Measurements from ENCODE around the gene RXFP4.

Gene RXFP4

DNA sequence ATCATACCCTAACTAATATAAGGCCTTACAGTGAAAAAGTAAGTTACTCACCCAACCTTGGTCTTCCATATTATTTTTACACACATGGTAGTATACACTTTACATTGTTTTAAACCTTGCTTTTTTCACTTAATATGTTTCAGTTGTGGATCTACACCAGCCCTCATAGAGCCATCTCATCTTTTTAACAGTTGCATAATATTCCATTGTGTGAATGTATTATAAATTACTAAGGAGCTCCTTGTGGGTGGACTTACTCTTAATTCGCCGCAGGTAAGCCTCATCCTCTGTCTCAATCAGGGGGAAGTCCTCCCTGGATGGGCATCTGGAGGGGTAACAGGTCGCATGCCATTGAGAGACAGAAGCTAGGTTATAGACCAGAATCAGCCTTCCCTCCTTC, 13.2 kb downstream of the RXFP4 start:
- no peaks in the 10 kb centered on the region for H3K27me3 ChIP-seq (replicated peaks; ENCODE audit: control insufficient read depth, insufficient read depth, low read length, poor library complexity, severe bottlenecking)
- H3K27ac ChIP-seq (ENCODE audit: insufficient read depth, low read length, poor library complexity, severe bottlenecking) = no peak overlapping the region
- DNase-seq = no peak
- H3K4me1 ChIP-seq (ENCODE audit: control insufficient read depth, insufficient read depth, low read length, poor library complexity, severe bottlenecking) = no peaks in the 10 kb centered on the region
- H3K9me3 ChIP-seq (ENCODE audit: control insufficient read depth, low read length) = no peaks in the 10 kb centered on the region
- H3K4me3 ChIP-seq (ENCODE audit: insufficient read depth, low read depth, low read length, poor library complexity, severe bottlenecking) = no peak overlapping the region
- peaks cover 84% of the 10 kb centered on the region for H3K36me3 ChIP-seq (ENCODE audit: control insufficient read depth, insufficient read depth, low read length)

- Histone ChIP-seq H3K4me3 (ENCODE audit: insufficient read depth, low read depth, low read length, poor library complexity, severe bottlenecking) (no peak overlapping the region), H3K4me1 (ENCODE audit: control insufficient read depth, insufficient read depth, low read length, poor library complexity, severe bottlenecking) (peaks cover 3% of the 10 kb centered on the region), H3K27me3 (replicated peaks; ENCODE audit: control insufficient read depth, insufficient read depth, low read length, poor library complexity, severe bottlenecking) (no peaks in the 10 kb centered on the region), H3K9me3 (ENCODE audit: control insufficient read depth, low read length) (no peaks in the 10 kb centered on the region), H3K36me3 (ENCODE audit: control insufficient read depth, insufficient read depth, low read length) (peaks cover 85% of the 10 kb centered on the region), H3K27ac (ENCODE audit: insufficient read depth, low read length, poor library complexity, severe bottlenecking) (no peak overlapping the region)
- DNase-seq = no peak
These were observed 16.0 kb downstream of the RXFP4 start for GRCh38 chr1:155957411-155957915.

DNA sequence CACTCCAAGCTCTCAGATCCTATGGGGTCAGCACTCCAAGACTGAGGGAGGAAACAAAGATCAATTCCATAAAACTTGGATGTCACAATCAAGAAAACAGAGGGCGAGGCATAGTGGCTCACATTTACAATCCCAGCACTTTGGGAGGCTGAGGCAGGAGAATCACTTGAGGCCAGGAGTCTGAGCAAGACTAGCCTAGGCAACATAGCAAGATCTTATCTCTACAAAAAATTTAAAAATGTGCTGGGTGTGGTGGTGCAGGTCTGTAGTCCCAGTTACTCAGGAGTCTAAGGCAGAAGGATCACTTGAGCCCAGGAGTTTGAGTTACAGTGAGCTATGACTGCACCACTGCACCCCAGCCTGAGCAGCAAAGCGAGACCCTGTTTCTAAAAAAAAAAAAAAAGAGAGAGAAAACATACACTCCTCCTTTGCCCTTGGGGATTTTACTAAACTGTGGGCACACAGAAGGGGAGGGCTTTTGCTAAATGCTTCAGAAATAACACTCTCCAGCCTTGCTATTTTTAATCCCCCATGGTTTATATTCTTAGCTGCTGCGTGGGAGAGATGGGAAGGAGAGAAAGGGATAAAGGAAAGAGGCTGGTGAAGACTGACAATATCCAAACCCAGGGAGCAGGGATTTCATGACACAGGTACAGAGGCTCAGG, 18.8 kb downstream of the RXFP4 start:
- peaks cover 79% of the 10 kb centered on the region for H3K36me3 ChIP-seq (ENCODE audit: control insufficient read depth, insufficient read depth, low read length)
- H3K27ac ChIP-seq (ENCODE audit: insufficient read depth, low read length, poor library complexity, severe bottlenecking) = peak overlapping the region; percentile 42
- peaks cover 3% of the 10 kb centered on the region for H3K4me1 ChIP-seq (ENCODE audit: control insufficient read depth, insufficient read depth, low read length, poor library complexity, severe bottlenecking)

DNA sequence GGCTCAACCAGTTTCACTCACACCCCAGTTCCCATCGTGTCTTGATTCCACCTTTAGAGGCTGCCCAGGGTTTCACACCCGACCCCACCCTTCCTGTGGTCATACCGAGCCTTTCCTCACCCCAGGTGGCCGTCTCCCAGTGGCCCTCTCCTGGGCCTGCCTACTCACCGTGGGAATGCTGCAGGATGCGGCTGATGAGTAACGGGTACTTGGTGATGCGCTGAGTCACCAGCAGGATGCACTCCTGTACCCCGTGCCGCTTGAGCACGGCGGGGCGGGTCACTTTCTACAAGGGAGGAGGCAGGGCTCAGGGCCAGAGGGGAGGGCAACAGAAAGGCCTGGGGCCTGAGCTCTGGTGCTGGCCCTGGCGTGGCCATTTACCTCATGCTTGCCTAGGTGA, 20.5 kb downstream of the RXFP4 start:
- H3K27me3 ChIP-seq (replicated peaks; ENCODE audit: control insufficient read depth, insufficient read depth, low read length, poor library complexity, severe bottlenecking) = no peaks in the 10 kb centered on the region
- H3K9me3 ChIP-seq (ENCODE audit: control insufficient read depth, low read length) = no peaks in the 10 kb centered on the region
- DNase-seq = peak in 1 of 3 donors; percentile 17
- H3K36me3 ChIP-seq (ENCODE audit: control insufficient read depth, insufficient read depth, low read length) = peaks cover 86% of the 10 kb centered on the region
- H3K4me1 ChIP-seq (ENCODE audit: control insufficient read depth, insufficient read depth, low read length, poor library complexity, severe bottlenecking) = peaks cover 5% of the 10 kb centered on the region
- peak overlapping the region; percentile 18 for H3K27ac ChIP-seq (ENCODE audit: insufficient read depth, low read length, poor library complexity, severe bottlenecking)
- no peak overlapping the region for H3K4me3 ChIP-seq (ENCODE audit: insufficient read depth, low read depth, low read length, poor library complexity, severe bottlenecking)

More for the DNA sequence above, 18.8 kb downstream of the RXFP4 start:
- H3K9me3 ChIP-seq (ENCODE audit: control insufficient read depth, low read length) = no peaks in the 10 kb centered on the region
- DNase-seq = no peak
- H3K27me3 ChIP-seq (replicated peaks; ENCODE audit: control insufficient read depth, insufficient read depth, low read length, poor library complexity, severe bottlenecking) = no peaks in the 10 kb centered on the region
- no peak overlapping the region for H3K4me3 ChIP-seq (ENCODE audit: insufficient read depth, low read depth, low read length, poor library complexity, severe bottlenecking)

DNA sequence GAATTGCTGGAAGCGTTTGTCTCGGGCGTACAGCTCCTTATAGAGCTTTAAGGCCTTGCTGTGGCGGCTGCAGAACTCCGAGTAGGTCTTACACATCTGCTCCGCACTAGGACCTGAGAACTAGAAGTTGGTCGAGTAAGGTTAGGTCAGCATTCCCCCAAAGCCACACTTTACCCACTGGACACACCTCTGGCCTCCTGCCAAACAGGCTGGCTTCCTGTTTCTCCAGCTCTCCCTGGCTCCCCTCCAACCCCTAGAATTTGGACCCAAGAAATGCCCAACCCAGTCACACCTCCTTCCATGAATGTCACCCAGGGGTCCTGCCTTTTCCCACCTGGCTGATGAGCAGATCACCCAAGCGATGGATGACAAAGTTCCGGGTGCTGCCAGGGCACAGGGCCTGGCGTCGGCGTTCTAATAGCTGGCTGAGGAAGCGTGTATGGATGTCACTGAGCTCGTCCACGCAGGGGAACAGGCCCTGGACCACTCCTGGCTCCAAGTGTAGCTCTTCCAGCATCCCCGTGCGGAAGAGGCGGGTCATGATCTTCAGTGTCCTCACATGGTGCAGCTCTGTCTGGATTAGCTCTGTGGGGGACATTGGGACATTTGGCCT, 21.3 kb downstream of the RXFP4 start:
- Histone ChIP-seq H3K9me3 (ENCODE audit: control insufficient read depth, low read length) (no peaks in the 10 kb centered on the region), H3K4me1 (ENCODE audit: control insufficient read depth, insufficient read depth, low read length, poor library complexity, severe bottlenecking) (peaks cover 12% of the 10 kb centered on the region), H3K4me3 (ENCODE audit: insufficient read depth, low read depth, low read length, poor library complexity, severe bottlenecking) (no peak overlapping the region), H3K27me3 (replicated peaks; ENCODE audit: control insufficient read depth, insufficient read depth, low read length, poor library complexity, severe bottlenecking) (no peaks in the 10 kb centered on the region), H3K27ac (ENCODE audit: insufficient read depth, low read length, poor library complexity, severe bottlenecking) (no peak overlapping the region), H3K36me3 (ENCODE audit: control insufficient read depth, insufficient read depth, low read length) (peaks cover 86% of the 10 kb centered on the region)
- DNase-seq = no peak

DNA sequence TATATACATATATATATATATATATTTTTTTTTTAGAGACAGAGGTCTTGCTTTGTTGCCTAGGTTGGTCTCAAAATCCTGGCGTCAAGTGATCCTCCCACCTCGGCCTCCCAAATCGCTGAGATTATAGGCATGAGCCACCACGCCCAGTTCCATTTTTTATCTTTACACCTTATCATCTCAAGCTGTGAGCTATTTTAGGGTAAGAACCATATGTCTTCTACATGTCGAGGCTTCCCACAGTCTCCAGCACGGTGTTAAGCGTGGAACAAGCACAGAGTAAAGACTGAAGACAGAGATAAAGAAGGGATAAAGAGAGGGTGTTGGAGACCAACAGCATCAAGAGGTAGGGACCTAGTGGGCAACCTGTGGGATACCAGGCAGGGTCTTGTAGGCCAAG, 22.8 kb downstream of the RXFP4 start:
- Histone ChIP-seq H3K4me3 (ENCODE audit: insufficient read depth, low read depth, low read length, poor library complexity, severe bottlenecking) (no peak overlapping the region), H3K4me1 (ENCODE audit: control insufficient read depth, insufficient read depth, low read length, poor library complexity, severe bottlenecking) (peaks cover 27% of the 10 kb centered on the region), H3K27ac (ENCODE audit: insufficient read depth, low read length, poor library complexity, severe bottlenecking) (no peak overlapping the region), H3K27me3 (replicated peaks; ENCODE audit: control insufficient read depth, insufficient read depth, low read length, poor library complexity, severe bottlenecking) (no peaks in the 10 kb centered on the region), H3K9me3 (ENCODE audit: control insufficient read depth, low read length) (no peaks in the 10 kb centered on the region), H3K36me3 (ENCODE audit: control insufficient read depth, insufficient read depth, low read length) (peaks cover 90% of the 10 kb centered on the region)
- DNase-seq = no peak

DNA sequence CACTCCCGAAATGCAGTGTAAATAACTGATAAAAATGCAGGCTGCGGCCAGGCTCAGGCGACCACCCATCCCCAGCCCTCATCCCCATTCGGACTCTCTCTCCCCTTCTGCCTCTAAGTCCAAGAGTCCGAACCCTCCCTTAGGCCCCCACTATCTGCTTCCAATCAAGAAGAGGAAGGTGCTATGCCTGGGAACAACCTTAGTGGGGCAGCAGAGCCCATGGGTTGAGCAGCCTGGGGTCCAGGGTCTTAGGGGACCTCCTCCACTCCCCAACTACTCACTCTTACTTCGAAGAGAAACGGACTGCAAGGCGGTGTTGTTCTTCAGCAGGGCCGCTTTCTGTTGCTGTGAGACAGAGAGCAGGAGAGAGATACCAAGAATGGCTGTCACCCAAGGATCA, 24.7 kb downstream of the RXFP4 start:
- H3K27ac ChIP-seq (ENCODE audit: insufficient read depth, low read length, poor library complexity, severe bottlenecking) = peak overlapping the region; percentile 62
- no peak overlapping the region for H3K4me3 ChIP-seq (ENCODE audit: insufficient read depth, low read depth, low read length, poor library complexity, severe bottlenecking)
- no peaks in the 10 kb centered on the region for H3K9me3 ChIP-seq (ENCODE audit: control insufficient read depth, low read length)
- no peaks in the 10 kb centered on the region for H3K27me3 ChIP-seq (replicated peaks; ENCODE audit: control insufficient read depth, insufficient read depth, low read length, poor library complexity, severe bottlenecking)
- peaks cover 74% of the 10 kb centered on the region for H3K36me3 ChIP-seq (ENCODE audit: control insufficient read depth, insufficient read depth, low read length)
- peaks cover 47% of the 10 kb centered on the region for H3K4me1 ChIP-seq (ENCODE audit: control insufficient read depth, insufficient read depth, low read length, poor library complexity, severe bottlenecking)
- DNase-seq = no peak

- Histone ChIP-seq H3K9me3 (ENCODE audit: control insufficient read depth, low read length) (no peaks in the 10 kb centered on the region), H3K27ac (ENCODE audit: insufficient read depth, low read length, poor library complexity, severe bottlenecking) (peak overlapping the region; percentile 62), H3K4me3 (ENCODE audit: insufficient read depth, low read depth, low read length, poor library complexity, severe bottlenecking) (no peak overlapping the region), H3K4me1 (ENCODE audit: control insufficient read depth, insufficient read depth, low read length, poor library complexity, severe bottlenecking) (peaks cover 52% of the 10 kb centered on the region), H3K27me3 (replicated peaks; ENCODE audit: control insufficient read depth, insufficient read depth, low read length, poor library complexity, severe bottlenecking) (no peaks in the 10 kb centered on the region), H3K36me3 (ENCODE audit: control insufficient read depth, insufficient read depth, low read length) (peaks cover 68% of the 10 kb centered on the region)
- no peak for DNase-seq
These were observed 25.3 kb downstream of the RXFP4 start for GRCh38 chr1:155966750-155967149.

DNA sequence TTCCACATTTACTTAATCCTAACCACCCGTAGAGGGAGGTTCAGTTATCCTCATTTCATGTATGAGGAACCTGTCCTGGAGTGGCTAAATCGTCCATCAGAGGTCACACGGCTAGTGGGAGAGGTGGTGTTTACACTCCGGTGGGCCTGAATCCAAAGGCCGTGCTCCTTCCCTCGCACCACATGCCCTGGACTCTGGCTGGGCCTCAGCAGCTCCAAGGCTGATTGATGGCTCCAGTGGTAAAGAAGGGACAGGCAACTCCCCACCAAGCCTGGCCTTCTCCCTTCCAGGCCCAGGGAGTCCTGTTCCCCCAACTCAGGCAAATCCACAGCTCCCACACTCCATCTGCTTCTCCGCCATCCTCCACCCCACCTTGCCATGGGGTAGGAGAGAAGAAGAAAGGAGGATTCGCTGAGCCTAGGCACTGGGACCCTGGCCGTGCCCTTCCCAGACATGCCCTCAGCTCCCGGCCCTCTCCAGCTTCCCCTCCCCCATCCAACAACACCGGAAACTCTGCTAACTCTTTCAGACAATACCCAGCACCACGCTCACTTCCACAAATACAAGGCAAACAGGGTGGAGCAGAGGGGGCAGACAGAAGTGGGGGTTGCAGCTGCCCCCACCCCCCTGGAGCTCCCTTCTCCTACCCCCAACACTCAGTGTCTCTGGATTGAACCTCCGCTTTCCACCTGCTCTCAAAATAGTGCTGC, 26.1 kb downstream of the RXFP4 start:
- Histone ChIP-seq H3K36me3 (ENCODE audit: control insufficient read depth, insufficient read depth, low read length) (peaks cover 60% of the 10 kb centered on the region), H3K27me3 (replicated peaks; ENCODE audit: control insufficient read depth, insufficient read depth, low read length, poor library complexity, severe bottlenecking) (no peaks in the 10 kb centered on the region), H3K4me3 (ENCODE audit: insufficient read depth, low read depth, low read length, poor library complexity, severe bottlenecking) (peak overlapping the region; percentile 1), H3K9me3 (ENCODE audit: control insufficient read depth, low read length) (no peaks in the 10 kb centered on the region), H3K4me1 (ENCODE audit: control insufficient read depth, insufficient read depth, low read length, poor library complexity, severe bottlenecking) (peaks cover 57% of the 10 kb centered on the region), H3K27ac (ENCODE audit: insufficient read depth, low read length, poor library complexity, severe bottlenecking) (peak overlapping the region; percentile 62)
- no peak for DNase-seq

- H3K27ac ChIP-seq (ENCODE audit: insufficient read depth, low read length, poor library complexity, severe bottlenecking) = peak overlapping the region; percentile 62
- H3K9me3 ChIP-seq (ENCODE audit: control insufficient read depth, low read length) = no peaks in the 10 kb centered on the region
- H3K27me3 ChIP-seq (replicated peaks; ENCODE audit: control insufficient read depth, insufficient read depth, low read length, poor library complexity, severe bottlenecking) = no peaks in the 10 kb centered on the region
- no peak overlapping the region for H3K4me3 ChIP-seq (ENCODE audit: insufficient read depth, low read depth, low read length, poor library complexity, severe bottlenecking)
- H3K36me3 ChIP-seq (ENCODE audit: control insufficient read depth, insufficient read depth, low read length) = peaks cover 55% of the 10 kb centered on the region
- H3K4me1 ChIP-seq (ENCODE audit: control insufficient read depth, insufficient read depth, low read length, poor library complexity, severe bottlenecking) = peaks cover 63% of the 10 kb centered on the region
- no peak for DNase-seq
These were observed 26.6 kb downstream of the RXFP4 start for GRCh38 chr1:155968051-155968400.
